GM21390 (cell line): ENCODE measurements around the gene KLK2.

Source experiments
- ATAC-seq: cut with Tn5 transposase; IDR thresholded peaks from one replicate; pipeline ENCODE4 v1.9.1; 2021; ENCODE audit not compliant: unreplicated experiment

KLK2 gene

DNA sequence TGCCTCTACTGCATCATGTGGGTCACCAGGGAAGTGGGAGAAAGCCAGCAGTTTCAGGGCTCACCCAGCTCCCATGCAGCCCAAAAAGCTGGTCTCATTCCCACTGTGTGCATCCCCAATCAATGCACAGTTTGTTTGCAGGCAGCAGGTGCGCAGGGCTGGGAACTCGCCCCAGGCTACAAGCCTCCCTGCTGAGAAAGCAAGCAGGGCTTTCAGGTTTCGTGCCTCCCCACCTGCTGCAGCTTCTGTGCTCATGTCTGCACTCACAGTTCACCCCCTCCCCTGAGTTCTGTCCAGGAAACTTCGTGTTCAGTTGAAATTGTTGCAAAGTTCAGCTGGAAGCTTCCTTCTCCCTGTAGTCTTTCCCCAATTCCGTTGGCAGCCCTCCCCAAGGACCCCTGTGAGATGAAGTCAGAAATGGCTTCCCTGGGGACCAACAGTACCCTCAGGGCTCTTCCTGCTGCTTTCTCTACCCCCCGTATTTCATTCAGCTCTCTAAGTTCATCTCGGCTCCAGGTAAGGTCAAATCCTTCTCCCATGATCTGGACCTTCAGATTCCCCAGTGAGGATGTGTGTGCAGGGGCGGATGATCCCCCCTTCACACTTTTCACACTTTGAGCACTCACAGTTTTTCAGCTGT is 28.8 kb upstream of the KLK2 start:
- ATAC-seq, result no peak

DNA sequence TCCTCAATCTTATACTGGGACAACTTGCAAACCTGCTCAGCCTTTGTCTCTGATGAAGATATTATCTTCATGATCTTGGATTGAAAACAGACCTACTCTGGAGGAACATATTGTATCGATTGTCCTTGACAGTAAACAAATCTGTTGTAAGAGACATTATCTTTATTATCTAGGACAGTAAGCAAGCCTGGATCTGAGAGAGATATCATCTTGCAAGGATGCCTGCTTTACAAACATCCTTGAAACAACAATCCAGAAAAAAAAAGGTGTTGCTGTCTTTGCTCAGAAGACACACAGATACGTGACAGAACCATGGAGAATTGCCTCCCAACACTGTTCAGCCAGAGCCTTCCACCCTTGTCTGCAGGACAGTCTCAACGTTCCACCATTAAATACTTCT is 22.5 kb upstream of the KLK2 start:
- ATAC-seq, result no peak

- no peak for ATAC-seq
Observed at GRCh38 chr19:50851620-50852019, 21.6 kb upstream of the KLK2 start.

GRCh38 chr19:50854636-50855410 is 18.4 kb upstream of the KLK2 start, which contains the start of gene KLK3:
Gene KLK3 (plus strand): TSS chr19:50854915. CDS start chr19:50854956, 41 bp downstream.
- no peak for ATAC-seq

DNA sequence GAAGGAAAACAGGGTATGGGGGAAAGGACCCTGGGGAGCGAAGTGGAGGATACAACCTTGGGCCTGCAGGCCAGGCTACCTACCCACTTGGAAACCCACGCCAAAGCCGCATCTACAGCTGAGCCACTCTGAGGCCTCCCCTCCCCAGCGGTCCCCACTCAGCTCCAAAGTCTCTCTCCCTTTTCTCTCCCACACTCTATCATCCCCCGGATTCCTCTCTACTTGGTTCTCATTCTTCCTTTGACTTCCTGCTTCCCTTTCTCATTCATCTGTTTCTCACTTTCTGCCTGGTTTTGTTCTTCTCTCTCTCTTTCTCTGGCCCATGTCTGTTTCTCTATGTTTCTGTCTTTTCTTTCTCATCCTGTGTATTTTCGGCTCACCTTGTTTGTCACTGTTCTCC is 15.9 kb upstream of the KLK2 start:
- ATAC-seq, result no peak

DNA sequence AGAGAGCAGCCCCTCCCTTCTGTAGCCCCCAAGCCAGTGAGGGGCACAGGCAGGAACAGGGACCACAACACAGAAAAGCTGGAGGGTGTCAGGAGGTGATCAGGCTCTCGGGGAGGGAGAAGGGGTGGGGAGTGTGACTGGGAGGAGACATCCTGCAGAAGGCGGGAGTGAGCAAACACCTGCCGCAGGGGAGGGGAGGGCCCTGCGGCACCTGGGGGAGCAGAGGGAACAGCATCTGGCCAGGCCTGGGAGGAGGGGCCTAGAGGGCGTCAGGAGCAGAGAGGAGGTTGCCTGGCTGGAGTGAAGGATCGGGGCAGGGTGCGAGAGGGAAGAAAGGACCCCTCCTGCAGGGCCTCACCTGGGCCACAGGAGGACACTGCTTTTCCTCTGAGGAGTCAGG is 14.4 kb upstream of the KLK2 start:
- ATAC-seq, result no peak

GRCh38 chr19:50859849-50860248 is 13.4 kb upstream of the KLK2 start:
- ATAC-seq, result no peak

GRCh38 chr19:50861010-50861409 is 12.2 kb upstream of the KLK2 start:
- ATAC-seq, result no peak

- ATAC-seq, result no peak
Observed at GRCh38 chr19:50861496-50862286, 11.5 kb upstream of the KLK2 start.

DNA sequence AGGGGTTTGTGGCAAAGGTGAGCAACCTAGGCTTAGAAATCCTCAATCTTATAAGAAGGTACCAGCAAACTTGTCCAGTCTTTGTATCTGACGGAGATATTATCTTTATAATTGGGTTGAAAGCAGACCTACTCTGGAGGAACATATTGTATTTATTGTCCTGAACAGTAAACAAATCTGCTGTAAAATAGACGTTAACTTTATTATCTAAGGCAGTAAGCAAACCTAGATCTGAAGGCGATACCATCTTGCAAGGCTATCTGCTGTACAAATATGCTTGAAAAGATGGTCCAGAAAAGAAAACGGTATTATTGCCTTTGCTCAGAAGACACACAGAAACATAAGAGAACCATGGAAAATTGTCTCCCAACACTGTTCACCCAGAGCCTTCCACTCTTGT is 3.8 kb upstream of the KLK2 start:
- no peak for ATAC-seq

DNA sequence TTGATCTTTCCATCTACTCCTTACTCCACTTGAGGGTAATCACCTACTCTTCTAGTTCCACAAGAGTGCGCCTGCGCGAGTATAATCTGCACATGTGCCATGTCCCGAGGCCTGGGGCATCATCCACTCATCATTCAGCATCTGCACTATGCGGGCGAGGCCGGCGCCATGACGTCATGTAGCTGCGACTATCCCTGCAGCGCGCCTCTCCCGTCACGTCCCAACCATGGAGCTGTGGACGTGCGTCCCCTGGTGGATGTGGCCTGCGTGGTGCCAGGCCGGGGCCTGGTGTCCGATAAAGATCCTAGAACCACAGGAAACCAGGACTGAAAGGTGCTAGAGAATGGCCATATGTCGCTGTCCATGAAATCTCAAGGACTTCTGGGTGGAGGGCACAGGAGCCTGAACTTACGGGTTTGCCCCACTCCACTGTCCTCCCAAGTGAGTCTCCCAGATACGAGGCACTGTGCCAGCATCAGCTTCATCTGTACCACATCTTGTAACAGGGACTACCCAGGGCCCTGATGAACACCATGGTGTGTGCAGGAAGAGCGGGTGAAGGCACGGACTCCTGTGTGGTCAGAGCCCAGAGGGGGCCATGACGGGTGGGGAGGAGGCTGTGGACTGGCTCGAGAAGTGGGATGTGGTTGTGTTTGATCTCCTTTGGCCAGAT is 2.7 kb upstream of the KLK2 start:
- ATAC-seq, result no peak

DNA sequence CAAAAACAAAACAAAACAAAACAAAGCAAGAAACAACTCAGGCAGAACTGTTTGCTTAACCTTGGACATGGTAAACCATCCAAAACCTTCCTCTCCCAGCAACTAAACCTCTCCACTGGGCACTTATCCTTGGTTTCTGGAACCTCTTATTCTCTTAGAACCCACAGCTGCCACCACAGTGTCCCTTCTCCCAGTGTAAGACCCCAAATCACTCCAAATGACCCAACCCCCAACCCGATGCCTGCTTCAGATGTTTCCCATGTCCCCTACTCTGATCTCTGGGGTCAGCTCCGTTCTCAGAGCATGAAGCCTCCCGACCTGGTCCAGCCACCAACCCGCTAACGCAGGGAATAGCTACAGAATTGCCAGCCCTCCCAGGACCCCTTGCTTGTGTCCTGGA is 972 bp downstream of the KLK2 start:
- ATAC-seq, result no peak

DNA sequence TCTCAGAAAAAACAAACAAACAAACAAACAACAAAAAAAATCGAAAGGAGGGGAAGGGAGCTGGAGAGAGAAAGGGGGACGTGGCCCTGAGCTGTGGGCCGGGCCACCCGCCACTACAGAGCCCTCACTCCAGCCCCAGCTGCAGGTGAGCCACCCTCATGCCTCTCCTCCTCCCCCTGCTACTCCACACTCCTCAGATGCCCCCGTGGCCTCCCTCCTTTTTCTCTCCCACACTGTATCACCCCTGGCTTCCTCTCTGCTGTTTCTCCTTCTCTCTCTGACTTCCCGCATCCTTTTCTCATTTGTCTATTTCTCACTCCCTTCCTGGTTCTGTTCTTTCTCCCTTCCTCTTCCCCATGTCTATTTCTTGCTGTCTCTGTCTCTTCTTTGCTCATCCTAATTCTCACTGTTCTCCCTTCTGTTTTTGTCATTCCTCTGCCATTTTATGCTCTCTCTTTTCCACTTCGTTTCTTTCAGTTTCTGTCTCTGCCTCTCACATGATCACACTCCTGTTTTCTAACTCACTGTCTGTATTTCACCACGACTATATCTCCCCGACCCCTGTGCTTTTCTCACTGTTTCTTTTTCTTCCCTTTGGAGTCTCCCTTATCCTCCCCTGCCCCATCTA is 2.7 kb downstream of the KLK2 start:
- no peak for ATAC-seq

GRCh38 chr19:50876456-50876855 is 3.2 kb downstream of the KLK2 start:
- no peak for ATAC-seq

- no peak for ATAC-seq
Observed at GRCh38 chr19:50877338-50877737, 4.1 kb downstream of the KLK2 start.

DNA sequence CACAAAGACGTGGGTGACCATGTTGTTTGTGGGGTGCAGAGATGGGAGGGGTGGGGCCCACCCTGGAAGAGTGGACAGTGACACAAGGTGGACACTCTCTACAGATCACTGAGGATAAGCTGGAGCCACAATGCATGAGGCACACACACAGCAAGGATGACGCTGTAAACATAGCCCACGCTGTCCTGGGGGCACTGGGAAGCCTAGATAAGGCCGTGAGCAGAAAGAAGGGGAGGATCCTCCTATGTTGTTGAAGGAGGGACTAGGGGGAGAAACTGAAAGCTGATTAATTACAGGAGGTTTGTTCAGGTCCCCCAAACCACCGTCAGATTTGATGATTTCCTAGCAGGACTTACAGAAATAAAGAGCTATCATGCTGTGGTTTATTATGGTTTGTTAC is 5.6 kb downstream of the KLK2 start:
- ATAC-seq, result no peak

DNA sequence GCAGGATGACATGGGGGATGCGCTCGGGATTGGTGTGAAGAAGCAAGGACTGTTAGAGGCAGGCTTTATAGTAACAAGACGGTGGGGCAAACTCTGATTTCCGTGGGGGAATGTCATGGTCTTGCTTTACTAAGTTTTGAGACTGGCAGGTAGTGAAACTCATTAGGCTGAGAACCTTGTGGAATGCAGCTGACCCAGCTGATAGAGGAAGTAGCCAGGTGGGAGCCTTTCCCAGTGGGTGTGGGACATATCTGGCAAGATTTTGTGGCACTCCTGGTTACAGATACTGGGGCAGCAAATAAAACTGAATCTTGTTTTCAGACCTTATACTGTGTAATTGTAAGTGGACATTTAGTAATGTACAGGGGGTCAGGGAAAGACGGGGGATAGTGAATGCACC is 7.0 kb downstream of the KLK2 start:
- ATAC-seq, result no peak

DNA sequence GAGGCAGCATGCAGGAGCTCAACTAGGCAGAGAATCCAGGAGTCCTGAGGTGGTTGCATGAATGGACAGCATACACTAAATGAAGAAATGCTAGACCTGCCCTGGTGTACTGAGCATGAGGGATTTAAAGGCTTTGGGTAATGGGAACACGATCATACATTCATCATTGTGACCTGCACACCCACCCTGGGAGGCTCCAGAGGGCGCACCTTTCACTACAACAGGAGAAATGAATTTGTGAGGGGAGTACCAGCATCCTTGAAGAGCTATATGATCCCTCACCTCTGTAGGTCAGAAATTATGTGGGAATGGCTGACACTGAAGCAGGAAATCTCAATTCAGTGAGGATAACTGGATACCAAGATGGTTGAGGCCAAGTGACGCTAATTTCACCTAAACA is 8.9 kb downstream of the KLK2 start:
- ATAC-seq, result no peak

DNA sequence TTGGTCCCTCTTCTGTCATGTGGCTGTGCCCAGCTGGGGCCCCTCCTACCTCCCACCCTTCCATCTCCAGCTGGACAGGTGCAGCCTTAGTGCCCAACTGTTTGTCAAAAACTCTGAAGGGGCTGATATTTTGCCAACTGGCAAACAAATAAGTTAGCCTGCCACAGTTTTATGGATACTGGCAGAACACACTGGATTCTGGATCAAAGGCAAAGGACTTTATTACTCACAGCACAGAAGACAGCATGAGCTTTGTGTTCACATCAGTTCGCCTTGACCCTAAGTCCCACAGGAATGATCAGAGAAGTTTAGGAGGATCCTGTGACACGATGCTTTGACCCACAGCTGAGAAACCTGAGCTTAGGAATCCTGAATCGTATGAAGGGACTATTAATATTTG is 16.4 kb downstream of the KLK2 start:
- ATAC-seq, result no peak

- ATAC-seq, result no peak
Observed at GRCh38 chr19:50890422-50891252, 17.4 kb downstream of the KLK2 start.
